Neutrophil (primary cell): ENCODE results near the gene KLK12.

Experiments
- H3K27ac ChIP-seq: fragments of 200-600 bp; sonication (generic); 2 replicates; pipeline ENCODE4 v1.5.1; 2016; ENCODE audit warnings: mild to moderate bottlenecking, moderate library complexity
- H3K27me3 ChIP-seq: fragments of 200-600 bp; sonication (generic); 2 replicates; pipeline ENCODE4 v1.6.0; 2016; ENCODE audit warnings: mild to moderate bottlenecking
- H3K36me3 ChIP-seq: fragments of 200-600 bp; sonication (generic); 2 replicates; pipeline ENCODE4 v1.5.1; 2017
- H3K4me1 ChIP-seq, 2 experiments: fragments of 200-600 bp in 1 of 2; sonication (generic) in 1 of 2; 1 replicate in 1 of 2; 2 replicates in 1 of 2; pipeline versions ENCODE4 v1.5.1 to v1.6.1; 2013 to 2016; ENCODE audit warnings: low read depth in 1 of 2, low read length in 1 of 2, mild to moderate bottlenecking in 1 of 2, moderate library complexity in 1 of 2; ENCODE audit not compliant: control insufficient read depth in 1 of 2, insufficient read depth in 1 of 2
- H3K4me3 ChIP-seq, 2 experiments: fragments of 200-600 bp in 1 of 2; sonication (generic) in 1 of 2; 1 replicate in 1 of 2; 2 replicates in 1 of 2; pipeline ENCODE4 v1.5.1; 2013 to 2016; ENCODE audit warnings: low read depth in 1 of 2, low read length in 1 of 2, mild to moderate bottlenecking in 1 of 2, moderate library complexity in 1 of 2
- H3K9me3 ChIP-seq: fragments of 200-600 bp; sonication (generic); 2 replicates; pipeline ENCODE4 v1.5.1; 2016
- CTCF ChIP-seq: fragments of 200-600 bp; sonication (generic); IDR thresholded peaks from 2 replicates; pipeline ENCODE4 v1.5.1; 2016; ENCODE audit warnings: antibody characterized with exemption

Gene KLK12

GRCh38 chr19:51026554-51026831, 8.3 kb downstream of the KLK12 start, which contains the start of gene KLK11:
Gene KLK11 (minus strand): TSS chr19:51026616. CDS start chr19:51025631, 985 bp downstream.
- Histone ChIP-seq H3K36me3 (no peaks in the 10 kb centered on the region), H3K27ac (no peak within 1 kb of the TSS), H3K9me3 (no peaks in the 10 kb centered on the region), H3K4me1 (no peaks in the 10 kb centered on the region), H3K27me3 (peaks cover 72% of the 10 kb centered on the region), H3K4me3 (no peak within 1 kb of the TSS)
- no peak for TF ChIP-seq CTCF

GRCh38 chr19:51025809-51026553, 8.8 kb downstream of the KLK12 start:
- Histone ChIP-seq H3K27me3 (peaks cover 77% of the 10 kb centered on the region), H3K4me3 (no peak overlapping the region), H3K4me1 (no peaks in the 10 kb centered on the region), H3K27ac (no peak overlapping the region), H3K9me3 (no peaks in the 10 kb centered on the region), H3K36me3 (no peaks in the 10 kb centered on the region)
- no peak for TF ChIP-seq CTCF

DNA sequence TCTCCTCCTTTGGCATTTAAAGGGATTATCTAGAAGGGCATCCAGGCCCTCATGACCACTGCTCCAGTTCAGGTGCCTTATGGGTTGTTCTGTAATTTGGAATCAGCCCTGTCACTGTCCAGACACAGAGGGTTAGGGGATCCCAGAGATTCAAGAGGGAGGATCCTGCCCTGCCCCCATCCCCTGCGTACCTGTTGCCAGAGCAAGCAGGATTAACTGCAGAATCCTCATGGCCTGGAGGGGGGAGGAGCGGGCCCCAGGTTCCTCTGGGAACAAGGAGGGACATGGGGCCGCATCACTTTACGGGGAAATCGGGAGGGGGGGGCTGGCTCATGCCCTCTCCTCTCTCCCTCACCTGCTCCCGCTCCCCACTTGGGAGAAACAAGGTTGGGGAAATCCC, 9.4 kb downstream of the KLK12 start:
- H3K27me3 ChIP-seq: peaks cover 82% of the 10 kb centered on the region
- no peak for TF ChIP-seq CTCF

GRCh38 chr19:51024924-51025323, 9.9 kb downstream of the KLK12 start:
- H3K4me1 ChIP-seq: no peaks in the 10 kb centered on the region
- H3K27me3 ChIP-seq: peaks cover 87% of the 10 kb centered on the region
- H3K27ac ChIP-seq: no peak overlapping the region
- H3K4me3 ChIP-seq: no peak overlapping the region
- H3K9me3 ChIP-seq: no peaks in the 10 kb centered on the region
- no peak for TF ChIP-seq CTCF
- H3K36me3 ChIP-seq: no peaks in the 10 kb centered on the region

More for the DNA sequence above, 9.4 kb downstream of the KLK12 start:
- Histone ChIP-seq H3K9me3 (no peaks in the 10 kb centered on the region), H3K4me1 (no peaks in the 10 kb centered on the region), H3K4me3 (no peak overlapping the region), H3K36me3 (no peaks in the 10 kb centered on the region), H3K27ac (no peak overlapping the region)

DNA sequence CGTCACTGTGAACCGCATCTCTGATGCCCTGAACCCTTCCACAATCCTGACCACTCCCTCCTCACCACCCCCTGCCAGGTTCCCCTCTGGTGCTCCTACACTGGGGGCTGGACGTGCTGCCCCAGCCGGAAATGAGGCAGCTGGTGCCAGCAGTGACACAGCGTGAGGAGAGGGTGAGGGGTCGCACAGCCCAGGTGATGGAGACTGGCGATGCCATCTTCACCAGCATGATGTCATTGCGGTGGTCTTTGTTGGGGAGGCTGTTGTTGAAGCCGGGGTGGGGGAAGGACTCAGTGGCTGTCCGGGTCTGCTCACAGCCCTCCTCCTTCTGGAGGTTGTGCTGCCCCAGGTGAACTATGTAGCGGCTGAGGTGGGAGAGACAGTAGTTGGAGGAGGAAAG, 10.9 kb downstream of the KLK12 start:
- Histone ChIP-seq H3K27ac (no peak overlapping the region), H3K36me3 (no peaks in the 10 kb centered on the region), H3K4me3 (no peak overlapping the region), H3K9me3 (no peaks in the 10 kb centered on the region), H3K4me1 (peaks cover 0 to 4% of the 10 kb centered on the region in 2 experiments), H3K27me3 (peaks cover 97% of the 10 kb centered on the region)
- no peak for TF ChIP-seq CTCF
